Stimulated activated CD8-positive, alpha-beta memory T cell treated with anti-CD3 and anti-CD28 coated beads, Interleukin-2, amount 100 ng/mL, for 1 hour (primary cell): ENCODE measurements around the gene ZNF518B.

Source experiments
- DNase-seq, 2 donors: peaks; one replicate each; pipeline ENCODE4 v3.0.0-alpha.2; 2020; ENCODE audit warnings: low read depth in 2 of 2

Gene ZNF518B

GRCh38 chr4:10457255-10457801 lies at the start of gene ZNF518B:
ZNF518B (minus strand) TSS chr4:10457426; CDS start chr4:10446328, 11,098 bp downstream.
- peak; percentile 53 to 68 for DNase-seq

- no peak for DNase-seq
These were observed 48.9 kb upstream of the ZNF518B start for GRCh38 chr4:10506077-10506476.

- no peak for DNase-seq
These were observed 47.4 kb upstream of the ZNF518B start for GRCh38 chr4:10504570-10505179.

DNA sequence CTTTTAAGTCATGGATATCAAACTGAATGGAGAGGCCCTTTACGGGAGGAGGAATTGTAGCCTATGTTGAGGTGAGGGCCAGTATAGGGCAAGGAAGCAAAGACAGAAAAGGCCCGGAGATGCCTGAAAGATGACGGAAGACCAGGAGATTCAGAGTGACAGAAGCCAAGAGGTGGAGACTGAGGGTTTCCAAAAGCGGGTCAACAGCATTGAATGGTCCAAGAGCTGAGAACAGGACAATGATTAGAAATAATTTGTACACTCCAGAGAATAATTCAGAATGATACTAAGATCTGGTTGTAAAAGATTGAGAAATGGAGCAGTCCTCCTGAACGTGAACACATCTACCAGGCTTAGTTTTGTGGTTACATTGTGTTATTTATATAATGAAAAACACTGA lies 45.5 kb upstream of the ZNF518B start:
- DNase-seq, result no peak

- DNase-seq, result no peak
These were observed 43.5 kb upstream of the ZNF518B start for GRCh38 chr4:10500776-10501175.

- no peak for DNase-seq
These were observed 39.0 kb upstream of the ZNF518B start for GRCh38 chr4:10496200-10496599.

GRCh38 chr4:10495651-10496050 lies 38.4 kb upstream of the ZNF518B start:
- DNase-seq, result no peak

GRCh38 chr4:10492464-10492863 lies 35.2 kb upstream of the ZNF518B start:
- DNase-seq, result no peak

DNA sequence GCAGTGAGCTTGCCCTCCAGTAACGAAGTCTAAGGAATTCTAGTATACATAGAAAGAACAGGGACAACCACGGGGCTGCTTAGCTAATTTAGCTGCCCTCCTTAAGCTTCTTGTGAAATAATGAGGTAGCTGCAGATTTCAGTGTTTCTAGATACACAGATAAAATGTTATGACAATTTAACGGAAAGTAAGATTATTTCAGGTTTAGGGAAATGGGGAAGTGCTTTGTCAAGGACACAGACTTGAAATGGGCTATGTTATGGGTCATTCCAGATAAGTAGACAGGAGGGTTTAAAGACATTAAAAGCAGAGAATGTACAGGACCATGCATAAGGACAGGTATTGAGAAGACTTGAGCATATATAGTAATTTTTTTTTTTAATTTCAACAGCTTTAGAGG lies 34.2 kb upstream of the ZNF518B start:
- no peak for DNase-seq

- no peak for DNase-seq
These were observed 33.8 kb upstream of the ZNF518B start for GRCh38 chr4:10490996-10491395.

DNA sequence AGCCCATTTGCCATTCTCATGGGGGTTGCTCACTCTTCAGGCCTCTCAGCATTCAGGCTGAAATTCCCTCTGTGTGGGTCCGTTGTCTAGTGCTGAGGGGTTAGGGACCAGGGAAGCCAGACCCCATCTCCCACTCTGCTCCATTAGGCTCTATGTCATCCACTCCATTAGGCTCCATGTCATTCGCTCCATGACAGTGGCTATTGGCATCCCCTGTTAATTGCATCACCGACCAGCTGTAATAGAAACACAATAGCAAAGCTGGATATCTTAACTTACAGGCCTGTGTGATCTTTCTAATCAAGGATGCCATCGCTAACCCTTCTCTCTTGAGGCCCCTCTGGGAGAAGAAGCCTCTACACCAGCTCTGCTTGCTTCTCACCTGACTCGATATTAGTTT lies 25.7 kb upstream of the ZNF518B start:
- DNase-seq, result no peak

- no peak for DNase-seq
These were observed 23.4 kb upstream of the ZNF518B start for GRCh38 chr4:10480616-10481015.

- no peak for DNase-seq
These were observed 21.4 kb upstream of the ZNF518B start for GRCh38 chr4:10478621-10479020.

DNA sequence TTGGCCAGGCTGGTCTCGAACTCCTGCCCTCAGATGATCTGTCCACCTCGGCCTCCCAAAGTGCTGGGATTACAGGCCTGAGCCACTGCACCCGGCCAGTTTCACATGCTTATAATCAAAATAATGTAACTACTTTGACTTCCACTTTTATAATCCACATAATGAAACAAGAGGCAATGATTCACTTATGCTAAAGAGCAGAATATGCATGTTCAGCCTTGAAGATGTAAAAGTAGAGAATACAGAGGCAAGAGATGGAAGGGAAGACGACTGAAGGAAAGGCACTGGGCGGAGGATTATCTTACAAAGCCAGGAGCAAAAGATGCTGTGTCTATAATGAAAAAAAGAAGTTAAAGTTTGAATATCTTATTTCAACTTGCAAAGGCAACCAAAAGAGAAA lies 13.3 kb upstream of the ZNF518B start:
- DNase-seq, result no peak

- DNase-seq, result no peak
These were observed 8.9 kb upstream of the ZNF518B start for GRCh38 chr4:10466161-10466560.

GRCh38 chr4:10462876-10463275 lies 5.7 kb upstream of the ZNF518B start:
- DNase-seq, result no peak

- no peak for DNase-seq
These were observed 4.7 kb upstream of the ZNF518B start for GRCh38 chr4:10461850-10462400.

GRCh38 chr4:10461091-10461849 lies 4.0 kb upstream of the ZNF518B start:
- DNase-seq, result peak; percentile 46 to 55

GRCh38 chr4:10460313-10461047 lies 3.3 kb upstream of the ZNF518B start:
- DNase-seq, result no peak

DNA sequence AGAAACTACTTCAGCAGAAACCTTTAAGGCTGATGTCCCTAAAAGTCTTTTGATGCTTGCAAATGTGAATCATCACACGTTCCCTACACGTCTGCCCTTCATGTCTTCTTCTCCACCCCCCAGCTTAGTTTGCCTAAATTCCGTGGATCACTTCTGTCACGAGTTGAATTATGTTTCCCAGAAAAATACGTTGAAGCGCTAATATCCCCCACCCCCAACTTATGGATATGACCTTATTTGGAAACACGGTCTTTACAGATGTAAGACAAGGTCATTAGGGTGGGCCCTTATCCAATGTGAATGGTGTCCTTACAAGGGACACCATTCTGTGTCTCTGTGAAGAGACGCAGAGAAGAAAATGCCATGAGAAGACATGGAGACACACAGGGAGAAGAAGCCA lies 2.1 kb upstream of the ZNF518B start:
- DNase-seq, result no peak

DNA sequence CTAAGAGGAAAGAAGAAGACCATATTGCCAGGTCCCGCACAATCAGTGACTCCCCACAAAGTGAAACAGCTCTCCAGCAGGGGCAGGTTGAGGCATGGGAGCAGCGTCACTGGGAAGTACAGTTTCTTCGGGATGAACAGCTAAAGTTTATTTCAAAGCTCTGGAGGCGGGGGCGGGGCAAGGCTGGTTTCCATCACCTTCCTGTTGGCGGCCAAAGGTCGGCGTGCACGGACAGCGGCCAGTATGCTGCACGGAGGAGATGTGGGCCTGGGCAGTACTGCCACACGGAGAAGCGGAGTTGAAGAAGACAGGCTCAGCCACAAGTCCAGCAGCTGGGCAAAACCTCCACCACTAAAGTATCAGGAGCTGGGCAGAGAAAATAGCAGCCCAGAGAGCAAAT lies 951 bp upstream of the ZNF518B start:
- no peak for DNase-seq

DNA sequence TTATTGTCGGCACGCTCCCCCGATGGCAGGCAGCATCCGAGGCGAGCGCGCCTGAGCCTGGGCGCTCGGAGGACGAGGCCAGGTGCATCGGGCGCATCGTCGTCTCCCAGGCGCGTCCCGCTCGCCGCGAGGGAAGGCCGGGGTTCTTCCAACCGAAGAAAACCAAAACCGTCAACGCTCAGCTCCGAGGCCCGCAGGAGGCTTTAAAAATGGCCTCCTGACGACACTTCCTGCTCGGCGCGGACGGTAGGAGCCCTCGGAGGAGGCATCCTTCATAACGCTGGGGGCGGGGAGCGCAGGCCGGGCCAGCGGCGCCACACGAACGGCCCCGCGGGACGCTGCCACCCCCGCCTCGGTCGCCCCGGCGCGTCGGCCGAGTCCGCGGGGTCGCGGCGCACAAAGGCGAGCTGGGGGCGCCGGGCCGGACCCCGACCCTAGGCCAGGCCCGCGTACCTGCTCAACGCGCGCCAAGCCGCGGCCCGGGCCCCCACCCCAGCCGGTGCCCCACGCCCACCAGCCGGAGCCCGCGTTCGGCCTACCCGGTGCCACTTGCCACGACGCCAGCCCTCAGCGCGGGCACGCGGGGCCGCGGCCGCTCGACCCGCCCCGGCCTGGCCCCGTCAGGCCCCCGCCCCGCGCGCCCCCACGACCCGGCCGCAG lies 501 bp downstream of the ZNF518B start:
- DNase-seq, result peak; percentile 26 to 46
